ENCODE data around the gene SLC12A9.
A peak's percentile ranks its signal among the peaks of the same experiment; 100 is the strongest.
"Not testable (repeated sequence)": the region's sequence is repeated elsewhere in the genome, so short reads cannot be mapped to it uniquely, and the experiment has no call there.

Gene SLC12A9

GRCh38 chr7:100825751-100826513, 26.6 kb upstream of the SLC12A9 start:
- no peak for DNase-seq

- DNase-seq = no peak
These were observed 25.8 kb upstream of the SLC12A9 start for GRCh38 chr7:100826514-100827329.

GRCh38 chr7:100827330-100828226, 24.9 kb upstream of the SLC12A9 start, which contains the start of gene EPHB4:
EPHB4 (minus strand) TSS chr7:100827523; CDS start chr7:100827030, 493 bp downstream.
- DNase-seq = no peak

GRCh38 chr7:100829150-100829716, 23.3 kb upstream of the SLC12A9 start:
- no peak for DNase-seq

GRCh38 chr7:100830396-100830795, 22.1 kb upstream of the SLC12A9 start:
- no peak for DNase-seq

GRCh38 chr7:100832281-100832633, 20.3 kb upstream of the SLC12A9 start:
- no peak for DNase-seq

GRCh38 chr7:100835903-100836811, 16.4 kb upstream of the SLC12A9 start:
- no peak for DNase-seq

GRCh38 chr7:100836812-100837098, 15.8 kb upstream of the SLC12A9 start:
- DNase-seq = no peak

- peak; percentile 82 to 84 for DNase-seq
These were observed 15.2 kb upstream of the SLC12A9 start for GRCh38 chr7:100837099-100837836.

GRCh38 chr7:100839361-100839760, 13.2 kb upstream of the SLC12A9 start:
- no peak for DNase-seq

GRCh38 chr7:100840470-100841100, 11.9 kb upstream of the SLC12A9 start:
- DNase-seq = no peak

- DNase-seq = no peak
These were observed 5.2 kb upstream of the SLC12A9 start for GRCh38 chr7:100847360-100847759.

- no peak for DNase-seq
These were observed 1.8 kb downstream of the SLC12A9 start for GRCh38 chr7:100854146-100854895.

GRCh38 chr7:100854899-100855298, 2.4 kb downstream of the SLC12A9 start:
- not testable (repeated sequence) for DNase-seq

- DNase-seq = no peak
These were observed 3.0 kb downstream of the SLC12A9 start for GRCh38 chr7:100855515-100855914.

GRCh38 chr7:100856871-100857282, 4.4 kb downstream of the SLC12A9 start:
- no peak for DNase-seq

GRCh38 chr7:100859856-100860255, 7.3 kb downstream of the SLC12A9 start:
- no peak for DNase-seq

GRCh38 chr7:100860702-100861615, 8.4 kb downstream of the SLC12A9 start:
- DNase-seq = no peak

- DNase-seq = no peak
These were observed 9.1 kb downstream of the SLC12A9 start for GRCh38 chr7:100861616-100861985.

All from SHP77 (cell line).